Measurements from ENCODE around the gene TSKS.

GRCh38 chr19:49704888-49705642, 58.0 kb downstream of the TSKS start:
- TF ChIP-seq CTCF (IDR thresholded peaks at IDR 0.05) (no peak), POLR2A (IDR thresholded peaks at IDR 0.05) (no peak)
